HG03521 (cell line): ENCODE measurements around the gene TVP23A.
"Not testable (repeated sequence)": the region's sequence is repeated elsewhere in the genome, so short reads cannot be mapped to it uniquely, and the experiment has no call there.

Experiments used
- ATAC-seq: cut with Tn5 transposase; IDR thresholded peaks from one replicate; pipeline ENCODE4 v1.9.1; 2021; ENCODE audit warnings: mild to moderate bottlenecking, moderate library complexity; ENCODE audit not compliant: unreplicated experiment

The TVP23A gene

DNA sequence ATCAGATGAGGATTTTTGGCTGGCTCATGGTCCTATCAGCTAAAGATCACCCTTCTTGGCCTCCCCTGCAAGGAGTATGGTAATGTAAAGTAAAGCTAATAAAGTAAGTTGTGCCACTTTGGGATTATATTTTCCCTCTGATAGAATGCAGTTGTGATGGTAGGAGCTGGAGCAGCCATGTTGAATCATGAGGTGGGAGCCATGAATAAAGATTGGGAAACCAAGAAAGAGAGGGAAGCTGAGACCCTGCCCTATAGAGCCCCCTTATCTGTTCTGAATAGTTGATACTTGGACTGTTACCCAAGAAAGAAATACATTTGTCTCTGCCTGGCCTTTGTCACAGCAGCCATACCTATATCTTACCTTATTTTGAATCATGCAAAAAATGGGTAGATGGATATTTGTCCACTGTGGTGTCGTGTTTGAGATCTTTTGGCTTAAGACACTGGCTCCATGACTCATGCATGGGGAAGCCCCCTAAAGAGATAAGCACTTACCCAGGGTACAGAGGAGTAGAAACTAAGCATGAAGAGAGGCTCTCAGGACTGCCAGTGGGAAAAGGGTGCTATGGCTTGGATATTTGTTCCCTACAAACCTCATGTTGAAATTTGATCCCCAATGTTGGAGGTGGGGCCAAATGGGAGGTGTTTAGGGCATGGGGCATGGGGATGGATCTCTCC, 17.7 kb upstream of the TVP23A start:
- ATAC-seq: no peak

- no peak for ATAC-seq
Observed at GRCh38 chr16:10835281-10835931, 16.8 kb upstream of the TVP23A start.

DNA sequence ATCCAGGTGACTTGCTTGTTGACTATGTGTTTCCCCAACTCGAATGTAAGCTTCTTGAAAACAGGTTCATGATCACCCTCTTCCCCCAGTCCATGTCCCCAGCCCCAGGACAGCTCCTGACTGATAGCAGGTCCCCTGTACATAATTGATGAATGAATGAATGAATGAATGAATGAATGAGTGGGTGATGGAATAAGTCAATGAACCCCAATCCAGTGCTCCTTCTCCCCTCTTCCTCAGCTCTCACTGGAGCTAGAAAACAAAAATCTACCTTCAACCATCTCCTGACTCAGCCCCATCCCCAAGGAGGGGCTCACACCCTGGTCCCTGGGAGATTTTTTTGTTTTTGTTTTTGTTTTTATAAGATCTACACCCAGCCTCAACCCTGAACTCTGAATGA, 16.2 kb upstream of the TVP23A start:
- no peak for ATAC-seq

DNA sequence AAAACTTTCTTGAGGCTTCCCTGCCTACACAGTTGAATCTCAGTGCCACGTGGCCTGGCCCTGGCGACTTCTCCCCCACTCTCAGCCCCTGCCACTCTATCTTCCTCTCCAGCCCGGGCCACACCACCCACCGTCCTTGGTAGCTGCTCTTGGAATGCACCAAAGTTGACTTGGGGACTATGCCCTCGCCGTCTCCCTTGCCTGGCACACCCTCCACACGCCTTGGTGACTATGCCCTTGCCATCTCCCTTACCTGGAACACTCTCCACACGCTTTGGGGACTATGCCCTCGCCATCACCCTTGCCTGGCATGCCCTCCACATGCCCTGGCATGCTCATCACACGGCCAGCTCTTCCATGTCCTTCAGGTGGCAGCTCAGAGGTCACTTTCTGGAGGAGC, 15.5 kb upstream of the TVP23A start:
- ATAC-seq: no peak

GRCh38 chr16:10833271-10833670, 14.7 kb upstream of the TVP23A start:
- no peak for ATAC-seq

- ATAC-seq: no peak
Observed at GRCh38 chr16:10831894-10832886, 13.6 kb upstream of the TVP23A start.

DNA sequence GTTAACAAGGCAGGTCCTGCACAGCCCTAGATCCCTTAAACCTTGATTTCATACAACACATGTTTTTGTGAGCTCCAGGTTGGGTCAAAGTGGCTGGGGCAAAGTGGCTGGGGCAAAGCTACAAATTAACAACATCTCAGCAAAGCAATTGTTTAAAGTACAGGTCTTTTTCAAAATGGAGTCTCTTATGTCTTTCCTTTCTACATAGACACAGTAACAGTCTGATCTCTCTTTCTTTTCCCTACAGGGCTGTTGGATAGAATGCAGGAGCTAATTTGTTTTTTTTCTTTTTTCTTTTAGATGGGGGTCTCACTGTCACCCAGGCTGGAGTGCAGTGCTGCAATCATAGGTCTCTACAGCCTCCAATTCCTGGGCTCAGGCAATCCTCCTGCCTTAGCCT, 11.6 kb upstream of the TVP23A start:
- ATAC-seq: not testable (repeated sequence)

DNA sequence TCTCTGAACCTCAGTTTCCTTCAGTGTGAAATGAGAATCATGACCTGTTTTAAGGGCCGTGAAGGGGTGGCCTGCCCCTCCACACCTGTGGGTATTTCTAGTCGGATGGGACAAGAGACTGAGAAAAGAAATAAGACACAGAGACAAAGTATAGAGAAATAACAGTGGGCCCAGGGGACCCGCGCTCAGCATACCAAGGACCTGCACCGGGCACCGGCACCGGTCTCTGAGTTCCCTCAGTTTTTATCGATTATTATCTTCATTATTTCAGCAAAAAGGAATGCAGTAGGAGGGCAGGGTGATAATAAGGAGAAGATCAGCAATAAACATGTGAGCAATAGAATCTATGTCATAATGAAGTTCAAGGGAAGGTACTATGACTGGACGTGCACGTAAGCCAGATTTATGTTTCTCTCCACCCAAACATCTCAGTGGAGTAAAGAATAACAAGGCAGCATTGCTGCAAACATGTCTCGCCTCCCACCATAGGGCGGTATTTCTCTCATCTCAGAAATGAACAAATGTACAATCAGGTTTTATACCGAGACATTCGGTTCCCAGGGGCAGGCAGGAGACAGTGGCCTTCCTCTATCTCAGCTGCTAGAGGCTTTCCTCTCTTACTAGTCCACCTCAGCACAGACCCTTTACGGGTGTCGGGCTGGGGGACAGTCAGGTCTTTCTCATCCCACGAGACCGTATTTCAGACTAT, 10.9 kb upstream of the TVP23A start:
- not testable (repeated sequence) for ATAC-seq

GRCh38 chr16:10828851-10829366, 10.3 kb upstream of the TVP23A start:
- ATAC-seq: no peak

DNA sequence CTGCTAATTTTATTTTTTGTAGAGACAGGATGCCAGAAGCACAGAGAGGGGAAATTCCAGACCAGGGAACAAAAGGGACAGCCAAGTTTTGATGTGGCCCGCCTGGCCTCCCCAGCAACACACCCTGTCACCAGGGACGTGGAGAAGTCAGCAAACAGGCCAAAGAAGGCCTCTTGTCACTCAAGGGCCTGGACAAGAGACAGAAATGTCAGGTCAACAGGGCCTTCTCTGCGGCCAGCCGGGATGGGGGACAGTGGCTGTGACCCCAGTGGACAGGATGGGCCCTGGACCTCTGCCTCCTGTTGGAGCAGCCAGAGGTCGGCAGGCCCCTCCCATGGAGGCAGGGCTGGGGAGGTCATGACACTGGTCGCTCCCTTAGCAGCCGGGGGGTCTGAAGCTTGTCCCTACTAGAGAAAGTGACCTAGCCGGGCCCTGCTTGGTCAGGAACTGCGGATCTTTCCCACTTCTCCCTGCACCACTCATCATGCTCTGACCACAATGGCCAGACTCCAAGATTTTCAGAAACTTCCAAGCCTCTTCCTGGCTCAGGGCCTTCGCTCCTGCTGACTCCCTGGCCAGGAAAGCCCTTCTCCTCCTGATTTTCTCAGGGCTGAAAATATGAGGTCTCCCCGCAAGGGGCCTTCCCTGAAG, 9.2 kb upstream of the TVP23A start:
- ATAC-seq: no peak

GRCh38 chr16:10824111-10824893, 5.7 kb upstream of the TVP23A start:
- ATAC-seq: no peak

DNA sequence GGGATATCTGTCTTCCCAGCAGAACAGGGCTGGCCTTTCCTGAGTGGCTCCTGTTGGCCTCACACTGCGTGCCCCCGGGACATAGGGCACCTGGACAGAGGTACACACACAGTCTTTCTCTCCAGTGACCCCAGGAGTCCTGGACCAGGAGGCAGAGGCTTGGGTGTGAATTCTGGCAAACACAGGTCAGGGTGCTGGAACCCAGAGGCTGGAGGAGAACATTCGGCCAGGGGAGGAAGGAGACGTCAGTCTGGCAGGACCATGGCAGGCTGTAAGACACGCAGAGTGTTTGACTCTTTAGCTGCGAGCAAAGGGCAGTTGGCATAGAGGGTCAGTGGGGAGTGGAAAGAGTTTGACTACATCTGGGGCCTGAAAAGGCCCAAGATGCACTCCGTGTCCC, 4.1 kb upstream of the TVP23A start:
- no peak for ATAC-seq

DNA sequence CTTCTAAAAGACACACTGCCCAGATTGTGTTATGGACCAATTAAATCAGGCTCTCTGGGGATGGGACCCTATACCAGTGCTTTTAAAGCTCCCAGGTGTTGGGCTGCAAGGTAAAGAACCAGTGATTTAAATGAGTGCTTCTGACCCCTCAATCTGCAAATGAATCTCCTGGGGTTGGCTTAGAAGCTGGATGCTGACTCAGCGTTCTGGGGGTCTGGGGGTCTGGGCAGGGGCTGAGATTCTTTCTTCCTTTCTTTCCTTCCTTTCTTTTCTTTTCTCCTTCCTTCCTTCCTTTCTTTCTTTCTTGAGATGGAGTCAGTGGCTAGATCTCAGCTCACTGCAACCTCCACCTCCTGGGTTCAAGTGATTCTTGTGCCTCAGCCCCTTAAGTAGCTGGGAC, 2.0 kb upstream of the TVP23A start:
- ATAC-seq: no peak

DNA sequence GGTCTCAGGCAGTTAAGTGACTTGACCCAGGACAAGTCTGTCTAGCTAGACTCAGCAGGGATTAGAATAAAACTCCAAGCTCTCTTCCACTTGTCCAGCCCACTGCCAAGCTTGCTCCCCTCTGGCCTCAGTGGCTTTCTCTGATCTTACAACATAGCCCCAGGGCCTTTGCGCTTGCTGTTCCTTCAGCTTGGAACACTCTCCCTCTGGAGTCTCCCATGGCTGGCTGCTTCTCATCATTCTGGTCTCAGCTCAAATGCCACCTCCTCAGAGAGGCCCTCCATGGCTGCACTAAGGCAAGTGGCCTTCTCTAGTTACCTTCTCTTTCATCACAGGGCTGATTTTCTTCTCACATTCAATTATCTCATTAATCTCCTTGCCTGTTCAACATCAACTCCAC, 1.1 kb downstream of the TVP23A start:
- ATAC-seq: no peak

DNA sequence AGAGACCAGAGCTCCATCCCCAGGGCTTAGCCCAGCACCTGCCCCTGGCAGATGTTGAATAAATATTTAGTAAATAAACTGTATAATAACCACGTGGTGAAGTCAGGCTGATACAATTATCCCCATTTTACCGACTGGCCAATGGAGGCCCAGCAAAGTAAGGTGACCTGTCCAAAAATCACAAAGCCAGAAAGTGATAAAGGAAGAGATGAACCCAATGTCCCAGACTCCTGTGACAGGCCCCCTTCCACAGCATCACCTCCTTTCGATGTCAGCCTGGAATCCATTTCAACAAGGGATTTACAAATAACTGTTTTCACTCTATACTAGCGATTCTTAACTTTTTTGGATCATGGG, 5.5 kb downstream of the TVP23A start:
- no peak for ATAC-seq

DNA sequence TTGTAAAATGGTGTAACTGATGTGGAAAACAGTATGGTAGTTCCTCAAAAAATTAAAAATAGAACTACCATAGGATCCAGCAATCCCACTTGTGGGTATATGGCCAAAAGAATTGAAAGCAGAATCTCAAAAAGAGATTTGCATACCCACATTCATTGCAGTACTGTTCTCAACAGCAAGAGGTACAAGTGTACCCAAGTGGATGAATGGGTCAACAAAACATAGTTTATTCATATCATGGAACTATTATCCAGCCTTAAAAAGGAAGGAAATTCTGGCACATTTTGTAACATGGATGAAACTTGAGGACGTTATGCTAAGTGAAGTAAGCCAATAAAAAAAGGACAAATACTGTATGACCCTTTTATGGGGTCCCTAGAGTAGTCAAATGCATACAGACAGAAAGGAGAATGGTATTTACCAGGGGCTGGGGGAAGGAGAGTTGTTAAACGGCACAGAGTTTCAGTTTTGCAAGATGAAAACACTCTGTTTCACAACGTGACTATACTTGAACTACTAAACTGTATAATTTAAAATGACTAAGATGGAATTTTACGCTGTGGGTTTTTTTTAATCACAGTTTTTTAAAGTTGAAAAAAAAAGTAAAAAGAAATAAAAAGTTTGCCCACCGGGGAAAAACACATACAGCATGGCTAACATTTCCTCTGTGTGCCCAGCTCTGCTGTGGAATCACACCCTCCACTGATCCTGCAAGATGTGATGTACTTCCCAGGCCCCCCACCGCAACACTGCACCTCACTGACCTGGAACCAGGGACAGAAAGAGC, 6.1 kb downstream of the TVP23A start:
- peak; percentile 58 for ATAC-seq

DNA sequence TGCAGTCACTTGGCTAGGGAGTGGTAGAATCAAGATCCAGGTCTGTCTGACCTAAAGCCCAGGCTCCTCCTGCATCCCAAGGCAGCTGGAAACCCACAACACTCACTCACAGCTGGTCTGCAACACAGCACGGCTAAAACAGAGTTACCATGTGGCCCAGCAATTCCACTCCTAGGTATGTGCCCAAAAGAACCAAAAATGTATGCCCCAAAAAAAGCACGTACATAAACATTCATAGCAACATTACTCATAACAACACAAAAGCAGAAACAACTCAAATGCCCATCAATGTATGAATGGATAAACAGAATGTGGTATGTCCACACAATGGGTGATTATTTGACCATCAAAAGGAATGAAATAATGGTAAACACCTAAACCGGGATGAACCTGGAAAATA, 8.9 kb downstream of the TVP23A start:
- ATAC-seq: no peak

DNA sequence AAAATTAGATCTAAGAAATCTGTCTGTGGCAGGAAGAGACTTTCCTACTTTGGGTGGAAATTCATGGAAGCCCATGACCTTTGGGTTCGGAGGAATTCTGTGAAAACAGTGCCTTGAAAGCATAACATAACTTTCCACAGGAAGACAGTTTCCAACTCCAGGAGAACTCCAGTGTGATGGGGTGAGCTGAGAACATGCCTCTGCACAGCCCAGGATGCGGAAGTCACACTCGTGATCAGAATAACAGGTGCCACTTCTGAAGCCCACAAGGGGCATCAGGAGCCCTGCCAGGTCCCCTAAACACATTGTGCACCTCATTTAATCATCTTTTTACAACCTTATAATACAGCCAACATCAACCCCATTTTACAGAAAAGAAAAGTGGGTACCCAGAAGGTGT, 9.7 kb downstream of the TVP23A start:
- ATAC-seq: no peak

GRCh38 chr16:10808218-10808617, 10.4 kb downstream of the TVP23A start:
- no peak for ATAC-seq
